Adrenal gland (tissue), 12 donors: ENCODE data around the gene OSBPL10. TPM values are rescaled to one million over a fixed set of nuclear protein-coding genes. Genes with fewer than 3 reads are reported as not detected.

ENCODE experiments used
- DNase-seq, 7 donors: peaks; one replicate each; pipeline ENCODE4 v3.0.0-alpha.2; 2019 to 2020
- H3K27ac ChIP-seq, 5 donors: fragments of 200-600 bp; sonication (generic) in 4 of 5; 1 replicate in 3 of 5; 2 replicates in 2 of 5; pipeline versions ENCODE4 v1.5.1 to v1.8.0; 2016 to 2020; ENCODE audit warnings: mild to moderate bottlenecking in 1 of 5
- H3K27me3 ChIP-seq: fragments of 200-600 bp; 2 replicates; pipeline ENCODE4 v1.8.0; 2021
- H3K36me3 ChIP-seq, 2 donors: fragments of 200-600 bp; replicated peaks in 1 of 2; 1 replicate in 1 of 2; 2 replicates in 1 of 2; pipeline versions ENCODE4 v1.5.1 to v1.8.0; 2018 to 2022
- H3K4me1 ChIP-seq, 2 donors: fragments of 200-600 bp; replicated peaks in 1 of 2; 1 replicate in 1 of 2; 2 replicates in 1 of 2; pipeline versions ENCODE4 v1.5.1 to v1.8.0; 2018 to 2021
- H3K4me3 ChIP-seq, 4 donors: fragments of 200-600 bp; sonication (generic) in 3 of 4; one replicate each; pipeline ENCODE4 v1.5.1; 2016 to 2018
- H3K9me3 ChIP-seq, 3 donors: fragments of 200-600 bp; sonication (generic) in 1 of 3; replicated peaks in 1 of 3; 1 replicate in 2 of 3; 2 replicates in 1 of 3; pipeline versions ENCODE4 v1.5.1 to v1.8.0; 2016 to 2021
- CTCF ChIP-seq, 6 experiments: fragments of 450-650 bp in 4 of 6; fragments of 200-600 bp in 2 of 6; sonication (generic) in 1 of 6; IDR thresholded peaks; 1 replicate in 5 of 6; 2 replicates in 1 of 6; pipeline versions ENCODE4 v1.5.1 to v1.8.0; 2016 to 2021; ENCODE audit warnings: antibody characterized with exemption in 6 of 6, mild to moderate bottlenecking in 2 of 6, moderate library complexity in 1 of 6
- POLR2A ChIP-seq, 2 donors: fragments of 450-650 bp; IDR thresholded peaks; one replicate each; pipeline ENCODE4 v1.6.1; 2017; ENCODE audit warnings: antibody characterized with exemption in 2 of 2, mild to moderate bottlenecking in 2 of 2, moderate library complexity in 1 of 2
- WGBS, 4 donors: extraction: QIAGEN DNeasy Blood & Tissue Kit in 2 of 4; methylation state at CpG; one replicate each; pipeline versions ENCODE4 v1.1.5 to v1.1.7; 2013 to 2017; 5-methylcytosine and 5-hydroxymethylcytosine counted together
- intact Hi-C, 2 donors: fragments of 100-400 bp; cut with DNase I; formaldehyde crosslinking; loops; one replicate each; pipeline versions ENCODE4 v1.14.1 to v1.15.0; 2022 to 2023
- polyA plus RNA-seq, 3 donors: library from polyadenylated mRNA; stranded (reverse); fragments of 200-250 nt in 2 of 3; fragments of 350-450 nt in 1 of 3; fragmentation: Illumina TruSeq in 1 of 3; extraction: RNeasy Lipid Tissue Mini Kit (QIAGEN cat#74804) in 1 of 3; gene quantifications; one replicate each; pipeline ENCODE4 v1.2.3, GENCODE V29; 2013 to 2014
- total RNA-seq, 9 donors: library from RNA; depleted of rRNA in 4 of 9; stranded (reverse); fragments of >200 nt in 4 of 9; fragments of 120-200 nt in 1 of 9; fragmentation: NEBNext Ultra II Directional in 1 of 9; extraction: Animal tissue kit (Norgen Biotek cat#: 25700) in 1 of 9; gene quantifications; one replicate each; pipeline versions ENCODE4 v1.1.0 to v1.2.4, GENCODE V29; 2013 to 2023
- donor health status: healthy with polysubstance abuse.
- donor health status: Bipolar disorder and iron deficiency.
- donor health status: DM: yes; HTN: yes; CAD: no.
- donor health status: DM: no; HTN: no; CAD: no.
- donor health status: DM: no; HTN: no; CAD: no.
- donor health status: DM: yes; HTN: yes; CAD: no.

Gene OSBPL10
- total and polyA plus RNA-seq, 12 donors = 2.0 to 55.6 (median 9.4) TPM

GRCh38 chr3:31896026-31896425, 85.0 kb downstream of the OSBPL10 start:
- no peaks in the 10 kb centered on the region for H3K27me3 ChIP-seq
- H3K36me3 ChIP-seq = no peaks in the 10 kb centered on the region
- DNase-seq = no peak
- H3K9me3 ChIP-seq = no peaks in the 10 kb centered on the region
- H3K4me1 ChIP-seq = no peaks in the 10 kb centered on the region
- TF ChIP-seq POLR2A (IDR thresholded peaks at IDR 0.05) (no peak), CTCF (IDR thresholded peaks at IDR 0.05) (no peak)
- 50 to 84% (median 74%) methylated on average over 1 of the region's 1 CpG for WGBS, 4 donors
- intact Hi-C loops = no loop called here
- no peak overlapping the region for H3K27ac ChIP-seq
- H3K4me3 ChIP-seq = no peak overlapping the region

GRCh38 chr3:31895471-31895870, 85.6 kb downstream of the OSBPL10 start:
- TF ChIP-seq CTCF (IDR thresholded peaks at IDR 0.05) (no peak), POLR2A (IDR thresholded peaks at IDR 0.05) (no peak)
- H3K4me3 ChIP-seq = no peak overlapping the region
- no peaks in the 10 kb centered on the region for H3K36me3 ChIP-seq
- no peak for DNase-seq
- H3K27ac ChIP-seq = no peak overlapping the region
- H3K27me3 ChIP-seq = no peaks in the 10 kb centered on the region
- intact Hi-C loops = no loop called here
- no peaks in the 10 kb centered on the region for H3K4me1 ChIP-seq
- no peaks in the 10 kb centered on the region for H3K9me3 ChIP-seq
- WGBS, 4 donors = 78 to 87% (median 80%) methylated on average over 2 of the region's 2 CpGs

GRCh38 chr3:31892916-31893573, 88.0 kb downstream of the OSBPL10 start:
- WGBS, 4 donors = 93 to 96% (median 93%) methylated on average over 4 of the region's 4 CpGs
- DNase-seq = no peak
- TF ChIP-seq CTCF (IDR thresholded peaks at IDR 0.05) (no peak), POLR2A (IDR thresholded peaks at IDR 0.05) (no peak)
- no peak overlapping the region for H3K4me3 ChIP-seq
- intact Hi-C loops = no loop called here
- H3K9me3 ChIP-seq = no peaks in the 10 kb centered on the region
- no peak overlapping the region for H3K27ac ChIP-seq
- no peaks in the 10 kb centered on the region for H3K4me1 ChIP-seq
- H3K36me3 ChIP-seq = no peaks in the 10 kb centered on the region
- H3K27me3 ChIP-seq = no peaks in the 10 kb centered on the region

GRCh38 chr3:31892500-31892899, 88.6 kb downstream of the OSBPL10 start:
- intact Hi-C loops = no loop called here
- no peaks in the 10 kb centered on the region for H3K36me3 ChIP-seq
- no peaks in the 10 kb centered on the region for H3K9me3 ChIP-seq
- no peak for TF ChIP-seq POLR2A (IDR thresholded peaks at IDR 0.05)
- WGBS, 4 donors = 87 to 95% (median 92%) methylated on average over 5 of the region's 5 CpGs
- DNase-seq = no peak
- no peak overlapping the region for H3K4me3 ChIP-seq
- no peaks in the 10 kb centered on the region for H3K27me3 ChIP-seq
- H3K4me1 ChIP-seq = no peaks in the 10 kb centered on the region
- H3K27ac ChIP-seq = no peak overlapping the region

GRCh38 chr3:31891876-31892455, 89.1 kb downstream of the OSBPL10 start:
- TF ChIP-seq CTCF (IDR thresholded peaks at IDR 0.05) (no peak), POLR2A (IDR thresholded peaks at IDR 0.05) (no peak)
- 91 to 93% (median 92%) methylated on average over 11 of the region's 11 CpGs for WGBS, 4 donors
- Histone ChIP-seq H3K9me3 (no peaks in the 10 kb centered on the region), H3K4me3 (no peak overlapping the region), H3K36me3 (no peaks in the 10 kb centered on the region), H3K27ac (no peak overlapping the region), H3K27me3 (no peaks in the 10 kb centered on the region), H3K4me1 (no peaks in the 10 kb centered on the region)
- intact Hi-C loops = no loop called here
- no peak for DNase-seq
